Lower lobe of right lung (tissue), 2 donors: ENCODE measurements around the gene CTNNBL1. TPM values are rescaled to one million over a fixed set of nuclear protein-coding genes. Genes with fewer than 3 reads are reported as not detected.

Experiments used
- ATAC-seq, 2 donors: fragments of 200-7000 bp; cut with Tn5 transposase; one replicate each; pipeline ENCODE4 v1.9.1; 2020 to 2022; ENCODE audit warnings: mild to moderate bottlenecking in 2 of 2, moderate library complexity in 2 of 2
- DNase-seq: peaks from one replicate; pipeline ENCODE4 v3.0.0-alpha.2; 2020
- H3K27ac ChIP-seq: fragments of 200-600 bp; one replicate; pipeline ENCODE4 v1.8.0; 2022
- H3K27me3 ChIP-seq: fragments of 200-600 bp; one replicate; pipeline ENCODE4 v1.8.0; 2022; ENCODE audit warnings: low read depth
- H3K36me3 ChIP-seq: fragments of 200-600 bp; one replicate; pipeline ENCODE4 v1.8.0; 2022; ENCODE audit warnings: mild to moderate bottlenecking
- H3K4me1 ChIP-seq: fragments of 200-600 bp; one replicate; pipeline ENCODE4 v1.8.0; 2022
- H3K4me3 ChIP-seq: fragments of 200-600 bp; one replicate; pipeline ENCODE4 v1.8.0; 2022; ENCODE audit warnings: mild to moderate bottlenecking
- H3K9me3 ChIP-seq: fragments of 200-600 bp; one replicate; pipeline ENCODE4 v1.8.0; 2022
- intact Hi-C: fragments of 100-400 bp; cut with DNase I; formaldehyde crosslinking; loops from one replicate; pipeline ENCODE4 v1.11.0; 2022
- total RNA-seq: library from RNA; stranded (reverse); fragmentation: NEBNext Ultra II Directional; extraction: Animal tissue kit (Norgen Biotek cat#: 25700); gene quantifications from one replicate; pipeline ENCODE4 v1.2.1, GENCODE V29; 2021
- TF ChIP-seq, protein P1 (sequence below): fragments of 200-600 bp; IDR thresholded peaks from one replicate; pipeline ENCODE4 v1.8.0; 2022; ENCODE audit warnings: antibody characterized with exemption, mild to moderate bottlenecking
- donor health status: DM: no; HTN: yes; CAD: no; lungs with severe emphysema.

Gene CTNNBL1
- total RNA-seq, 1 donor from 2014 or later, result 52.3 TPM

DNA sequence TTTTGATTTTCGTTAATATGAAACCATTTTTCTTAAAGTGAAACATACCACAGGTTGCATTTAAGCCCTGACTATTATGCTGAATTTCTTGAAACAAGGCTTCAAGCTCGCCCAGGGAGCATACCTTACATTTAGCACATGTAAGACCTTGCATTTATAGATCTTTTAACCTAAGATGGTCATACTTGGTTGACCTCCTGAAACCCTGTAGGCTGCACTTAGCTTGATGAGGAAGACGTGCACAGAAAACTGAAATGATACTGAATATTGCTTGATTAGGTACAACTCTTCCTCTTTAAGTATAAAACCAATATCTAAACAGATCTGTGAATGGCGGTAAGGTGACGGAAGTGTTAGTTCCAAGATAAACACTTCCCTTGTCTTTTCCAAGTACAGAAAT, 82.2 kb downstream of the CTNNBL1 start:
- Histone ChIP-seq H3K27me3 (no peaks in the 10 kb centered on the region), H3K4me3 (no peak overlapping the region), H3K9me3 (no peaks in the 10 kb centered on the region), H3K36me3 (peaks cover 18% of the 10 kb centered on the region), H3K27ac (no peak overlapping the region), H3K4me1 (no peaks in the 10 kb centered on the region)
- intact Hi-C loops, result no loop called here
- TF ChIP-seq, protein P1, sequence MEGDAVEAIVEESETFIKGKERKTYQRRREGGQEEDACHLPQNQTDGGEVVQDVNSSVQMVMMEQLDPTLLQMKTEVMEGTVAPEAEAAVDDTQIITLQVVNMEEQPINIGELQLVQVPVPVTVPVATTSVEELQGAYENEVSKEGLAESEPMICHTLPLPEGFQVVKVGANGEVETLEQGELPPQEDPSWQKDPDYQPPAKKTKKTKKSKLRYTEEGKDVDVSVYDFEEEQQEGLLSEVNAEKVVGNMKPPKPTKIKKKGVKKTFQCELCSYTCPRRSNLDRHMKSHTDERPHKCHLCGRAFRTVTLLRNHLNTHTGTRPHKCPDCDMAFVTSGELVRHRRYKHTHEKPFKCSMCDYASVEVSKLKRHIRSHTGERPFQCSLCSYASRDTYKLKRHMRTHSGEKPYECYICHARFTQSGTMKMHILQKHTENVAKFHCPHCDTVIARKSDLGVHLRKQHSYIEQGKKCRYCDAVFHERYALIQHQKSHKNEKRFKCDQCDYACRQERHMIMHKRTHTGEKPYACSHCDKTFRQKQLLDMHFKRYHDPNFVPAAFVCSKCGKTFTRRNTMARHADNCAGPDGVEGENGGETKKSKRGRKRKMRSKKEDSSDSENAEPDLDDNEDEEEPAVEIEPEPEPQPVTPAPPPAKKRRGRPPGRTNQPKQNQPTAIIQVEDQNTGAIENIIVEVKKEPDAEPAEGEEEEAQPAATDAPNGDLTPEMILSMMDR, result no peak
- no peak for ATAC-seq
- no peak for DNase-seq

GRCh38 chr20:37776526-37776925, 82.7 kb downstream of the CTNNBL1 start:
- Histone ChIP-seq H3K27ac (no peak overlapping the region), H3K36me3 (peaks cover 19% of the 10 kb centered on the region), H3K9me3 (no peaks in the 10 kb centered on the region), H3K4me3 (no peak overlapping the region), H3K4me1 (no peaks in the 10 kb centered on the region), H3K27me3 (no peaks in the 10 kb centered on the region)
- DNase-seq, result no peak
- intact Hi-C loops, result no loop called here
- ATAC-seq, result no peak
- TF ChIP-seq, protein P1, result no peak

DNA sequence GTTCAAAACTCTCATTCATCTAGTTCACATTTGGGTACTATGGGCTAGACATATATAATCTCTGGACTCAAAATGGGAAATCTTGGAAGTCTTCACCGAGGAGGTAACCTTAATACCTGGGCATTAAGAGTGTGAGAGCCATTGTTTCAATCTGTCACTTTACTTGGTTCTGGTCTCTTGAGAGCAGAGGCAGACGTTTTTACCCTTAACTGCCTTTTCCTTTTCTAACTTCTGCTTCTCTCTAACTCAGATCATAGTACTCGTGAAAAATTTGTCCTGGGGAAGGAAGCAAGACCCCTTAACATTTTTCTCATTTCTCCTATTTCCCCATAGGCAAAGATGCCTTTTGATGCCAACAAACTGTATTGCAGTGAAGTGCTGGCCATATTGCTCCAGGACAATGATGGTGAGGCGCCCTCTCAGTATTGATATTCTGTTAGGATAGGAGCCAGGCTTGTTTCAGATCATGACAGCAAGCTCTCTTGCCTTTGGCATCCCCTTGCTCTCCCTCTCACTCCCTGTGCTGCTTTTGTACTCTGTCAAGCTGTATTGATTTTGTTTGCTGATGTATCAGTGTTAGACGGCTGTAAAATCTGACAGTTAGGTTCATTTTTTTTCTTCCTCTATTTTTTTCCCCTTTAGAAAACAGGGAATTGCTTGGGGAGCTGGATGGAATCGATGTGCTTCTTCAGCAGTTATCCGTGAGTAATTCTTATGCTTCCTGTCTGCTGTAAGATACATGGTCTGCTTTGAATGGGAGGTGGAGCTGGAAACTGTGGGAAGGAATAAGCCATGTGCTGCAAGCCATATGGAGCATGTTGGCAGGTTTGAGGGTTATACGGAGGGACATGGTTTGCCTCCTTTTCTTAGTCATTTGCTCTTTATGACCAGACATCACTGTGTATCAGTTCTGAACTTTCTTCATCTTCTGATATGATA, 83.5 kb downstream of the CTNNBL1 start:
- Histone ChIP-seq H3K36me3 (peaks cover 20% of the 10 kb centered on the region), H3K27ac (no peak overlapping the region), H3K4me1 (no peaks in the 10 kb centered on the region), H3K9me3 (no peaks in the 10 kb centered on the region), H3K4me3 (no peak overlapping the region), H3K27me3 (no peaks in the 10 kb centered on the region)
- ATAC-seq (no peak), DNase-seq (no peak)
- intact Hi-C loops, result no loop called here
- TF ChIP-seq, protein P1, result no peak

DNA sequence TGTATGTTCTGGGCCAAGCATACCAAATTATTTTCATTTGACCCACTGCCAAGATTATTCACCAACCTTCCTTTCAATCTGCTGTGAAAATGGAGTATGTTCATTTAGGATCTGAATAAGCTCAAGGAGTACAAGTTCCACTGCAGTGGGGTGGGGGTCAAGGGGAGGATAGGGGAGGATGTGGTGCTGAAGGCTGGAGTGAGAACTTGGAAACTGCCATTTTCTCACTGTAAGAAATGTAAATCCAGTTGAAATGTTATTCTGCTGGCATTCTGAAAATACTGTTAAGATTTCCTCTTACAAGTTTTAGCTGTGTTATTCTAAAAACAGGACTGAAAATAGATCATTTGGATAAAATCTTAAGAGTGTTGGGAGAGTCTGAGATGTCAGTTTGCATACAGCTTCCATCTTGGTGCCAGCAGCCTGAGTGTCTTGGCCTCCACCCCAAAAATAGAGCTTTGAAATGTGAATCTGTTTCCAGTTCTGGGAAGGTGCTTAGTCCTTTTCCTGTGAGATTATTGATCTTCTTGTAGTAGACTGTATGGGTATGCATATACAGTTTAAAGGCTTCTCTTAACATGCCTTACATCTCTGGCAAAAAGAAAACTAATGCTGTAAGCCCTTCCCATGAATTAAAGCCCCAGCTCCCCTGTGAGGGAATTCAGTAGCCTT, 84.3 kb downstream of the CTNNBL1 start:
- DNase-seq, result no peak
- ATAC-seq, result no peak
- H3K27me3 ChIP-seq, result no peaks in the 10 kb centered on the region
- no peak overlapping the region for H3K27ac ChIP-seq
- TF ChIP-seq, protein P1, result no peak
- H3K4me1 ChIP-seq, result no peaks in the 10 kb centered on the region
- no peak overlapping the region for H3K4me3 ChIP-seq
- H3K9me3 ChIP-seq, result no peaks in the 10 kb centered on the region
- H3K36me3 ChIP-seq, result peaks cover 21% of the 10 kb centered on the region
- intact Hi-C loops, result no loop called here

DNA sequence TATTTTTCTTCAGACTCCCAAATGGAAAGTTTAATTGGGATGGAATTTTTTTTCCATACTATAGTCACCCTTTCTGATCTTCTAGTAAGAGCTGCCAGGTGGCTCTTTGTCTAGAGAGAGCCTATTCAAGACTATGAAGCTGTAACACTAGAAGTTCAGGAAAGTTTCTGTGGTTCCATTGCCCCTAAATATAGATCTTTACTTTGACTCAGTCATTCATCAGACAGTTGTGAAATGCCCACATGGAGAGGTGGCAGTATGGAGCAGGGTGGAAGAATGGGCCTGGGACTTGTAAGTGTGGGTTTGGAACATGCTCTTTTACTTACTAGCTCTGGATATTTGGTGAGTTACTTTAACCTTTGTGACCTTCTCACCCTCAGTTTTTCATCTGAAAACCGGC, 87.8 kb downstream of the CTNNBL1 start:
- ATAC-seq (no peak), DNase-seq (no peak)
- Histone ChIP-seq H3K4me1 (no peaks in the 10 kb centered on the region), H3K27ac (no peak overlapping the region), H3K9me3 (no peaks in the 10 kb centered on the region), H3K4me3 (no peak overlapping the region), H3K27me3 (no peaks in the 10 kb centered on the region), H3K36me3 (peaks cover 21% of the 10 kb centered on the region)
- TF ChIP-seq, protein P1, result no peak
- intact Hi-C loops, result no loop called here
